Measurements from ENCODE around the gene TAC3. TPM values are rescaled to one million over a fixed set of nuclear protein-coding genes. Genes with fewer than 3 reads are reported as not detected.
"Not testable (repeated sequence)": the region's sequence is repeated elsewhere in the genome, so short reads cannot be mapped to it uniquely, and the experiment has no call there.

The TAC3 gene
- total RNA-seq, 1 experiment from 2014 or later = 0.85 TPM

DNA sequence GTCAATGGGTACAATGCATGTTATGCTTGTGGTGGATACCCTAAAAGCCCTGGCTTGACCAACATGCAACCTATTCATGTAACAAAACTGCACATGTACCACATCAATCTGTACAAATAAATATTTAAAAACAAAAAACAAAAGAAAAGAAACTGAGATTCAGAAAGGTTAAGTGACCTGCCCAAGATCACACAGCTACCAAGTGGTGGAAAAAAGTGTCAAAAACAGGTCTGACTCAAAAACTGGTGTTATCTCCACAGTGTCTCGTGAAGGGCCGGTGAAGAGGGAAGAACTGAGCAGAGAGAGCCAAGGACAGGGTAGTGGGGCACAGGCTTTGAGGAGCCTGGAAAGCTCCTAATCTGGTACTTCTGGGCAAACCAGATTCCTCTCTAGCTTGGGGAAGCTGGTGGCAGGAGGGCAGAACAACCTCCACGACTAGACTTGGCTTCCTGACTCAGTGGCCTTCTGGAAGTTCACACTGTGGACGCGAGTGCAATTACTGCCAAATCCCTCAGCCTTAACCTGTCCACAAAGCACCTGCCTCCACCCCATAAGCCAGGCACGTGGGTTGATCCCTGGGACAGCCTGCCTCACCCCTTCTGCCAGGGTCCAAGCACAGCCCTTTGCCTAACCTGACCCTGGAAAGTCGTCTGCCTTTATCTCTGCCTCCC lies 25.5 kb downstream of the TAC3 start:
- no peak for DNase-seq (ENCODE audit: low spot score)
- in situ Hi-C loops (cut with HindIII; ENCODE audit: low sequenced_read_pairs) = loop anchor here (25.0 kb wide), 1 partner anchor 228 kb away; the partner anchor contains the start of genes HSD17B6 and PRIM1

DNA sequence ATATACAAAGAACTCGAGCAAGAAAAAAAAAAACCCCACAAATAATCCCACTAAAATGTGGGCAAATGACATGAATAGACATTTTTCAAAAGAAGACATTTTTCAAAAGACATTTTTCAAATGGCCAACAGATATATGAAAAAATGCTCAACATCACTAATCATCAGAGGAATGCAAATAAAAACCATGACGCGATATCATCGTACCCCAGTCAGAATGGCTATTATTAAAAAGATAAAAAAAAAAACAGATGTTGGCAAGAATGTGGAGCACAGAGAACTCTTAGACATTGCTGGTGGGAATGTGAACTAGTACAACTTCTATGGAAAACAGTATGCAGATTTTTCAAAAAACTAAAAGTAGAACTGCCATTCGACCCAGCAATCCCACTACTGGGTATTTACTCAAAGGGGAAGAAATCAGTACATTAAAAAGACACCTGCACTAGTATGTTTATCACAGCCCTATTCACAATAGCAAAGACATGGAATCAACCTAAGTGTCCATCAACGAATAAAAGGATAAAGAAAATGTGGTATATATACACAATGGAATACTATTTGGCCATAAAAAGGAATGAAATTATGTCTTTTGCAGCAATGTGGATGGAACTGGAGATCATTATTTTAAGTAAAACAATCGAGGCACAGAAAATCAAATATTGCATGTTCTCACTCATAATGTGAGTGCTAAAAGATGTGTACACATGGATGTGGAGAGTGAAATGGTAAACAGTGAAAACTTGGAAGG lies 26.3 kb downstream of the TAC3 start:
- in situ Hi-C loops (cut with HindIII; ENCODE audit: low sequenced_read_pairs) = loop anchor here (25.0 kb wide), 1 partner anchor 228 kb away; the partner anchor contains the start of genes HSD17B6 and PRIM1
- no peak for DNase-seq (ENCODE audit: low spot score)

- in situ Hi-C loops (cut with HindIII; ENCODE audit: low sequenced_read_pairs) = loop anchor here (25.0 kb wide), 1 partner anchor 226 kb away; the partner anchor contains the start of genes HSD17B6 and PRIM1
- no peak for DNase-seq (ENCODE audit: low spot score)
Observed at GRCh38 chr12:56988207-56988739, 28.1 kb downstream of the TAC3 start.

GRCh38 chr12:56987551-56988053 lies 28.7 kb downstream of the TAC3 start:
- in situ Hi-C loops (cut with HindIII; ENCODE audit: low sequenced_read_pairs) = loop anchor here (25.0 kb wide), 1 partner anchor 225 kb away; the partner anchor contains the start of genes HSD17B6 and PRIM1
- DNase-seq (ENCODE audit: low spot score) = peak; percentile 80

GRCh38 chr12:56987011-56987410 lies 29.3 kb downstream of the TAC3 start:
- no peak for DNase-seq (ENCODE audit: low spot score)

DNA sequence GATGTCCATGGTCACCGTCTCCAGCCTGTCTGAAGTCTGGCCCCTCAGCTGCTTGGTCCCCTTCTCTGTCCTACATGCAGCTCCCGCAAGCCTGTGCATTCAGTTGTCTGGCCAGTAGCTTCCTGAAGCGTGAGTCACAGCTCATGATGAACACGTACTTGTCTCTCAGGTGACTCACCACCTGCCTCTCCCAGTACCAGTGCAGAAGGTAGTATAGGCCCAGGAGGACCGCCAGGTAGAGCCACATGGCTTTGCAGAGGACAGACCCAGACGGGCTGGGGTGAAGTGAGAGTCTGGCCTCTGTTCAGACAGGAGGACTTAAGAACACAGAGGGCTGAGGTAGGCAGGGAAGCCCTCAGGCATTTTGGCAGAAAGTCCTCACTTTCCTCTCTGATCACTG lies 30.6 kb downstream of the TAC3 start:
- in situ Hi-C loops (cut with HindIII; ENCODE audit: low sequenced_read_pairs) = loop anchor here (25.0 kb wide), 1 partner anchor 223 kb away; the partner anchor contains the start of genes HSD17B6 and PRIM1
- not testable (repeated sequence) for DNase-seq (ENCODE audit: low spot score)

More at GRCh38 chr12:56987011-56987410, 29.3 kb downstream of the TAC3 start:
- in situ Hi-C loops (cut with HindIII; ENCODE audit: low sequenced_read_pairs) = loop anchor here (25.0 kb wide), 1 partner anchor 225 kb away; the partner anchor contains the start of genes HSD17B6 and PRIM1

DNA sequence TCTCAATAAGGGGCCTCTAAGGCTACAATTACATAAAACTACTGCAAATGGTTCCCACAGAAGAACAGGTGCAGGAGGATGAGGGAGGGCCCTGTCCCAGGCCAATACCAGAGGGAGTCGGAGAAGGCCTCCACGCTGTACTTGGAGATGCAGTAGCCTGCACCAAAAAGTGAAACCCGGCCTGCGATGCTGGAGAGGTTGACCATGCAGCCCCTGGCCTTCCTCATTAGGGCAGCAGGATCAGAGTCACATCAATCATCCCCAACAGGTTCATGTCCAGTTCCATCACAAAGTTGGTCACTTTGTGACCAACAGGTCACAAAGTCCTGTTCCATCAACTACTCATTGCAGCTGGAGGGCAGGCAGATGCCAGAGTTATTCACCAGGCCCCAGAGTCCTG lies 32.9 kb downstream of the TAC3 start:
- DNase-seq (ENCODE audit: low spot score) = no peak
- in situ Hi-C loops (cut with HindIII; ENCODE audit: low sequenced_read_pairs) = loop anchor here (25.0 kb wide), 1 partner anchor 221 kb away; the partner anchor contains the start of genes HSD17B6 and PRIM1

DNA sequence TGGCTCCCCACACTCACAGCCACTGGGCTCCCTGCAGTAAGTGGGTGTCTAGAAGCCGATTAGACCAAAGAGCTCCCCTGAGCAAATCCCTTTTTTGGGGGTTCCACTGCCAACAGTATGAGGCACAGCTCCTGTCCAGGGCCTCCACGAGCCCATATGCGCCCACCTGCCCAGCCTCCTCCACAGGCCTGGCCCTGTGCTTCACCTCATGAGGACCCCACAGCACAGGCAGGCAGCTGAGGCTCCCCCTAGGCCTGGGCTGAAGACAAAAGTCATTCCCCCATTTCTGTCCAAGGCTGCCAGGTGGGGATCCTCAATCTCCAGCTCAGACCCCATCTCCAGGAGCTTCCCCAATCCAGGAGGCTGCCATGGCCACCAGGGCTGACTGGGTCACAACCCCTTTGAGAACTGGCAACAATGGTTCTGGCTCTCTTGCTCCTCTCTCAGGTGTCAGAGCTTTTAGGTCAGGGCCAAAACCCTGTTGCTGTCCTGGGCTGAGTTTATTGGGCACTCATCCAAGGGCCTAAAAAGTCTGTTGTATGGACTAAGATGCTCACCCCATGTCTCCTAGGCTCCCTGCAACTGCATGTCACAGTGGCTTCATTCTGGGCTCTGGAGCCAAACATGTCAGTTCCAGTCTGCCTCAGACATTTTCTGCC lies 33.6 kb downstream of the TAC3 start:
- DNase-seq (ENCODE audit: low spot score) = not testable (repeated sequence)
- in situ Hi-C loops (cut with HindIII; ENCODE audit: low sequenced_read_pairs) = loop anchor here (25.0 kb wide), 1 partner anchor 220 kb away; the partner anchor contains the start of genes HSD17B6 and PRIM1

- no peak for DNase-seq (ENCODE audit: low spot score)
- in situ Hi-C loops (cut with HindIII; ENCODE audit: low sequenced_read_pairs) = loop anchor here (25.0 kb wide), 1 partner anchor 219 kb away; the partner anchor contains the start of genes HSD17B6 and PRIM1
Observed at GRCh38 chr12:56980941-56981530, 35.3 kb downstream of the TAC3 start.

GRCh38 chr12:56980268-56980667 lies 36.1 kb downstream of the TAC3 start:
- in situ Hi-C loops (cut with HindIII; ENCODE audit: low sequenced_read_pairs) = loop anchor here (25.0 kb wide), 1 partner anchor 218 kb away; the partner anchor contains the start of genes HSD17B6 and PRIM1
- no peak for DNase-seq (ENCODE audit: low spot score)

- DNase-seq (ENCODE audit: low spot score) = no peak
- in situ Hi-C loops (cut with HindIII; ENCODE audit: low sequenced_read_pairs) = loop anchor here (25.0 kb wide), 1 partner anchor 217 kb away; the partner anchor contains the start of genes HSD17B6 and PRIM1
Observed at GRCh38 chr12:56979628-56980027, 36.7 kb downstream of the TAC3 start.

- no peak for DNase-seq (ENCODE audit: low spot score)
- in situ Hi-C loops (cut with HindIII; ENCODE audit: low sequenced_read_pairs) = loop anchor here (25.0 kb wide), 1 partner anchor 216 kb away; the partner anchor contains the start of genes HSD17B6 and PRIM1
Observed at GRCh38 chr12:56978397-56979138, 37.8 kb downstream of the TAC3 start.

DNA sequence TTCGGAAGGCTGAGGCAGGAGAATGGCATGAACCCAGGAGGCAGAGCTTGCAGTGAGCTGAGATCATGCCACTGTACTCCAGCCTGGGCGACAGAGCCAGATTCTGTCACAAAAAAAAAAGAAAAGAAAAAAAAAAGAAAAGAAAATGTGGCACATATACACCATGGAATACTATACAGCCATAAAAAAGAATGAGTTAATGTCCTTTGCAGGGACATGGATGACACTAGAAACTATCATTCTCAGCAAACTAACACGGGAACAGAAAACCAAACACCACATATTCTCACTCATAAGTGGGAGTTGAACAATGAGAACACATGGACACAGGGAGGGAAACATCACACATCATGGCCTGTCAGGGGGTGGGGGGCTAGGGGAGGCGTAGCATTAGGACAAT lies 39.0 kb downstream of the TAC3 start:
- DNase-seq (ENCODE audit: low spot score) = not testable (repeated sequence)
- in situ Hi-C loops (cut with HindIII; ENCODE audit: low sequenced_read_pairs) = loop anchor here (25.0 kb wide), 1 partner anchor 215 kb away; the partner anchor contains the start of genes HSD17B6 and PRIM1

DNA sequence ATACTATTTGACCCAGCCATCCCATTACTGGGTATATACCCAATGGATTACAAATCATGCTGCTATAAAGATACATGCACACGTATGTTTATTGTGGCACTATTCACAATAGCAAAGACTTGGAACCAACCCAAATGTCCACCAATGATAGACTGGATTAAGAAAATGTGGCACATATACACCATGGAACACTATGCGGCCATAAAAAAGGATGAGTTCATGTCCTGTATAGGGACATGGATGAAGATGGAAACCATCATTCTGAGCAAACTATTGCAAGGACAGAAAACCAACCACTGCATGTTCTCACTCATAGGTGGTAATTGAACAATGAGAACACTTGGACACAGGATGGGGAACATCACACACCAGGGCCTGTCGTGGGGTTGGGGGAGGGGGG lies 42.1 kb downstream of the TAC3 start:
- in situ Hi-C loops (cut with HindIII; ENCODE audit: low sequenced_read_pairs); DNase-seq (ENCODE audit: low spot score): not testable (repeated sequence)

DNA sequence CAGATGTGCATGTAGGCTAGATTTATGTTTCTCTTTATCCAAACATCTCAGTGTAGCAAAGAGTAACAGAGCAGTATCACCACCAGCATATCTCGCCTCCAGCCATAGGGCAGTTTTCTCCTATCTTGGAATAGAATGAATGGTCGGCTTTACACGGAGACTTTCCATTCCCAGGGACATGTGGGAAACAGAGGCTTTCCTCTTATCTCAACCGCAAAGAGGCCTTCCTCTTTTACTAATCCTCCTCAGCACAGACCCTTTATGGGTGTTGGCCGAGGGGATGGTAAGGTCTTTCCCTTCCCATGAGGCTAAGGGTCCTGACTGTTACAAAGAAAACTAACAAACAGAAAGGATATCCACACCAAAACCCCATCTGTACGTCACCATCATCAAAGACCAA lies 47.4 kb downstream of the TAC3 start:
- in situ Hi-C loops (cut with HindIII; ENCODE audit: low sequenced_read_pairs); DNase-seq (ENCODE audit: low spot score): not testable (repeated sequence)

GRCh38 chr12:56965997-56966642 lies 50.2 kb downstream of the TAC3 start:
- in situ Hi-C loops (cut with HindIII; ENCODE audit: low sequenced_read_pairs) = not testable (repeated sequence)

GRCh38 chr12:56965124-56965523 lies 51.2 kb downstream of the TAC3 start:
- in situ Hi-C loops (cut with HindIII; ENCODE audit: low sequenced_read_pairs); DNase-seq (ENCODE audit: low spot score): not testable (repeated sequence)

More at GRCh38 chr12:56965997-56966642, 50.2 kb downstream of the TAC3 start:
- DNase-seq (ENCODE audit: low spot score) = not testable (repeated sequence)
